Measurements from ENCODE around the gene RAB31.

RAB31 gene

GRCh38 chr18:9787036-9787435, 78.9 kb downstream of the RAB31 start:
- no peak for TF ChIP-seq TCF7L2 (IDR thresholded peaks at IDR 0.05; ENCODE audit: borderline replicate concordance, low read depth, low read length)
- TF ChIP-seq, protein P1, sequence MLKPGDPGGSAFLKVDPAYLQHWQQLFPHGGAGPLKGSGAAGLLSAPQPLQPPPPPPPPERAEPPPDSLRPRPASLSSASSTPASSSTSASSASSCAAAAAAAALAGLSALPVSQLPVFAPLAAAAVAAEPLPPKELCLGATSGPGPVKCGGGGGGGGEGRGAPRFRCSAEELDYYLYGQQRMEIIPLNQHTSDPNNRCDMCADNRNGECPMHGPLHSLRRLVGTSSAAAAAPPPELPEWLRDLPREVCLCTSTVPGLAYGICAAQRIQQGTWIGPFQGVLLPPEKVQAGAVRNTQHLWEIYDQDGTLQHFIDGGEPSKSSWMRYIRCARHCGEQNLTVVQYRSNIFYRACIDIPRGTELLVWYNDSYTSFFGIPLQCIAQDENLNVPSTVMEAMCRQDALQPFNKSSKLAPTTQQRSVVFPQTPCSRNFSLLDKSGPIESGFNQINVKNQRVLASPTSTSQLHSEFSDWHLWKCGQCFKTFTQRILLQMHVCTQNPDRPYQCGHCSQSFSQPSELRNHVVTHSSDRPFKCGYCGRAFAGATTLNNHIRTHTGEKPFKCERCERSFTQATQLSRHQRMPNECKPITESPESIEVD (tag by site-specific recombination; IDR thresholded peaks at IDR 0.05): no peak
- TF ChIP-seq ZNF416 (tag by site-specific recombination; IDR thresholded peaks at IDR 0.05): no peak
- TF ChIP-seq ZIC2 (tag by site-specific recombination; IDR thresholded peaks at IDR 0.05): no peak
- TF ChIP-seq, protein P2, sequence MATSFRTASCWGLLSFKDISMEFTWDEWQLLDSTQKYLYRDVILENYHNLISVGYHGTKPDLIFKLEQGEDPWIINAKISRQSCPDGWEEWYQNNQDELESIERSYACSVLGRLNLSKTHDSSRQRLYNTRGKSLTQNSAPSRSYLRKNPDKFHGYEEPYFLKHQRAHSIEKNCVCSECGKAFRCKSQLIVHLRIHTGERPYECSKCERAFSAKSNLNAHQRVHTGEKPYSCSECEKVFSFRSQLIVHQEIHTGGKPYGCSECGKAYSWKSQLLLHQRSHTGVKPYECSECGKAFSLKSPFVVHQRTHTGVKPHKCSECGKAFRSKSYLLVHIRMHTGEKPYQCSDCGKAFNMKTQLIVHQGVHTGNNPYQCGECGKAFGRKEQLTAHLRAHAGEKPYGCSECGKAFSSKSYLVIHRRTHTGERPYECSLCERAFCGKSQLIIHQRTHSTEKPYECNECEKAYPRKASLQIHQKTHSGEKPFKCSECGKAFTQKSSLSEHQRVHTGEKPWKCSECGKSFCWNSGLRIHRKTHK (tag by site-specific recombination; IDR thresholded peaks at IDR 0.05): no peak
- TF ChIP-seq ZFP69B (tag by site-specific recombination; IDR thresholded peaks at IDR 0.05): no peak
- TF ChIP-seq ZNF571 (tag by site-specific recombination; IDR thresholded peaks at IDR 0.05): no peak
- TF ChIP-seq, protein P3, sequence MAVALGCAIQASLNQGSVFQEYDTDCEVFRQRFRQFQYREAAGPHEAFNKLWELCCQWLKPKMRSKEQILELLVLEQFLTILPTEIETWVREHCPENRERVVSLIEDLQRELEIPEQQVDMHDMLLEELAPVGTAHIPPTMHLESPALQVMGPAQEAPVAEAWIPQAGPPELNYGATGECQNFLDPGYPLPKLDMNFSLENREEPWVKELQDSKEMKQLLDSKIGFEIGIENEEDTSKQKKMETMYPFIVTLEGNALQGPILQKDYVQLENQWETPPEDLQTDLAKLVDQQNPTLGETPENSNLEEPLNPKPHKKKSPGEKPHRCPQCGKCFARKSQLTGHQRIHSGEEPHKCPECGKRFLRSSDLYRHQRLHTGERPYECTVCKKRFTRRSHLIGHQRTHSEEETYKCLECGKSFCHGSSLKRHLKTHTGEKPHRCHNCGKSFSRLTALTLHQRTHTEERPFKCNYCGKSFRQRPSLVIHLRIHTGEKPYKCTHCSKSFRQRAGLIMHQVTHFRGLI (tag by site-specific recombination; IDR thresholded peaks at IDR 0.05): no peak
- no peak for TF ChIP-seq ZBTB21 (tag by site-specific recombination; IDR thresholded peaks at IDR 0.05)
- no peak for TF ChIP-seq EGR2 (tag by site-specific recombination; IDR thresholded peaks at IDR 0.05; ENCODE audit: low read depth)
- no peak for TF ChIP-seq GLI4 (tag by site-specific recombination; IDR thresholded peaks at IDR 0.05)
- no peak for TF ChIP-seq OVOL3 (tag by site-specific recombination; IDR thresholded peaks at IDR 0.05)
- TF ChIP-seq ZBTB1 (tag by site-specific recombination; IDR thresholded peaks at IDR 0.05): no peak
- no peak for TF ChIP-seq ZNF791 (tag by site-specific recombination; IDR thresholded peaks at IDR 0.05)

DNA sequence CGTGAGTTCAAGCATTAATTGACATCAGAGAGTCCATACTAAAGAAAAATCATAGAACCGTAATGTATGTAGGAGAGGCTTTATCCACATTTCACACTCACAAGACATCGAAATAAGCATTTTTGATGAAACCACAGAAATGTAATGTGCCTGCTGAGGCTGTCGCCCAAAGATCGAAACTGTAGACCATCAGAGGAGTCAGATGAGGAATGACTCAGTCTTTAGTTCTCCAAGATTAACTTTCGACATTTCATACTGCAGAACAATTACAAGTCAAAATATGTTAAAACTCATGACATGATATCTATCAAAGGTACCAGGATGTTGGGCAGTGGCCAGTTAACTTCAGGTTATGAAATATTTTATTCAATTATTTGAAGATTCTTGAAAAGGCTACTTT, 79.6 kb downstream of the RAB31 start:
- no peaks in the 10 kb centered on the region for H3K9me3 ChIP-seq (ENCODE audit: control insufficient read depth, insufficient read depth, low read depth, low read length)
- no peak for TF ChIP-seq ZNF707 (tag by site-specific recombination; IDR thresholded peaks at IDR 0.05)
- TF ChIP-seq ZNF239 (tag by site-specific recombination; IDR thresholded peaks at IDR 0.05): no peak
- TF ChIP-seq, protein P4, sequence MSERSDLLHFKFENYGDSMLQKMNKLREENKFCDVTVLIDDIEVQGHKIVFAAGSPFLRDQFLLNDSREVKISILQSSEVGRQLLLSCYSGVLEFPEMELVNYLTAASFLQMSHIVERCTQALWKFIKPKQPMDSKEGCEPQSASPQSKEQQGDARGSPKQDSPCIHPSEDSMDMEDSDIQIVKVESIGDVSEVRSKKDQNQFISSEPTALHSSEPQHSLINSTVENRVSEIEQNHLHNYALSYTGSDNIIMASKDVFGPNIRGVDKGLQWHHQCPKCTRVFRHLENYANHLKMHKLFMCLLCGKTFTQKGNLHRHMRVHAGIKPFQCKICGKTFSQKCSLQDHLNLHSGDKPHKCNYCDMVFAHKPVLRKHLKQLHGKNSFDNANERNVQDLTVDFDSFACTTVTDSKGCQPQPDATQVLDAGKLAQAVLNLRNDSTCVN (tag by site-specific recombination; optimal IDR thresholded peaks at IDR 0.05): no peak
- peaks cover 0 to 7% of the 10 kb centered on the region in 2 experiments; a peak in 1 of 3 replicates for H3K36me3 ChIP-seq (ENCODE audit: control insufficient read depth in 2 of 2, insufficient read depth in 1 of 2, low read length in 2 of 2)
- CTCF ChIA-PET: no interaction called here
- H3K4me3 ChIP-seq (ENCODE audit: low read depth, low read length): no peak overlapping the region
- POLR2A ChIA-PET: no interaction called here
- H3K4me1 ChIP-seq (ENCODE audit: control insufficient read depth, insufficient read depth, low read length): no peaks in the 10 kb centered on the region
- no peak overlapping the region for H3K27ac ChIP-seq (ENCODE audit: extremely low read depth, low read depth, low read length)

More at GRCh38 chr18:9787036-9787435, 78.9 kb downstream of the RAB31 start:
- Histone ChIP-seq H3K36me3 (ENCODE audit: control insufficient read depth in 2 of 2, insufficient read depth in 1 of 2, low read length in 2 of 2) (peaks cover 0 to 1% of the 10 kb centered on the region in 2 experiments; a peak in 1 of 3 replicates), H3K4me1 (ENCODE audit: control insufficient read depth, insufficient read depth, low read length) (no peaks in the 10 kb centered on the region), H3K9me3 (ENCODE audit: control insufficient read depth, insufficient read depth, low read depth, low read length) (no peaks in the 10 kb centered on the region), H3K4me3 (ENCODE audit: low read depth, low read length) (no peak overlapping the region), H3K27ac (ENCODE audit: extremely low read depth, low read depth, low read length) (no peak overlapping the region)
- CTCF ChIA-PET: no interaction called here
- POLR2A ChIA-PET: no interaction called here

GRCh38 chr18:9788140-9788539, 80.0 kb downstream of the RAB31 start:
- TF ChIP-seq ZNF280C (tag by site-specific recombination; IDR thresholded peaks at IDR 0.05) (no peak), ZNF549 (tag by site-specific recombination; IDR thresholded peaks at IDR 0.05) (no peak), PRDM1 (tag by site-specific recombination; IDR thresholded peaks at IDR 0.05) (no peak), ZNF580 (tag by site-specific recombination; IDR thresholded peaks at IDR 0.05) (no peak), ZBTB20 (tag by site-specific recombination; IDR thresholded peaks at IDR 0.05) (no peak), ZNF791 (tag by site-specific recombination; IDR thresholded peaks at IDR 0.05) (no peak)
- TF ChIP-seq, protein P5, sequence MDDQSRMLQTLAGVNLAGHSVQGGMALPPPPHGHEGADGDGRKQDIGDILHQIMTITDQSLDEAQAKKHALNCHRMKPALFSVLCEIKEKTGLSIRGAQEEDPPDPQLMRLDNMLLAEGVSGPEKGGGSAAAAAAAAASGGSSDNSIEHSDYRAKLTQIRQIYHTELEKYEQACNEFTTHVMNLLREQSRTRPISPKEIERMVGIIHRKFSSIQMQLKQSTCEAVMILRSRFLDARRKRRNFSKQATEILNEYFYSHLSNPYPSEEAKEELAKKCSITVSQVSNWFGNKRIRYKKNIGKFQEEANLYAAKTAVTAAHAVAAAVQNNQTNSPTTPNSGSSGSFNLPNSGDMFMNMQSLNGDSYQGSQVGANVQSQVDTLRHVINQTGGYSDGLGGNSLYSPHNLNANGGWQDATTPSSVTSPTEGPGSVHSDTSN (CRISPR knock-in tag; IDR thresholded peaks at IDR 0.05): no peak
- POLR2A ChIA-PET: no interaction called here
- no peak overlapping the region for H3K4me3 ChIP-seq (ENCODE audit: low read depth, low read length)
- peaks cover 0 to 7% of the 10 kb centered on the region in 2 experiments; a peak in 1 of 3 replicates for H3K36me3 ChIP-seq (ENCODE audit: control insufficient read depth in 2 of 2, insufficient read depth in 1 of 2, low read length in 2 of 2)
- CTCF ChIA-PET: no interaction called here
- no peak overlapping the region for H3K27ac ChIP-seq (ENCODE audit: extremely low read depth, low read depth, low read length)
- H3K9me3 ChIP-seq (ENCODE audit: control insufficient read depth, insufficient read depth, low read depth, low read length): no peaks in the 10 kb centered on the region
- H3K4me1 ChIP-seq (ENCODE audit: control insufficient read depth, insufficient read depth, low read length): no peaks in the 10 kb centered on the region
